HG02973 (cell line): Measurements from ENCODE around the gene MACROD2.

ENCODE experiments used
- ATAC-seq: cut with Tn5 transposase; IDR thresholded peaks from one replicate; pipeline ENCODE4 v1.9.1; 2021; ENCODE audit warnings: moderate library complexity; ENCODE audit not compliant: unreplicated experiment

The MACROD2 gene

GRCh38 chr20:15890407-15890982 lies 1895.2 kb downstream of the MACROD2 start:
- no peak for ATAC-seq

GRCh38 chr20:15895126-15895525 lies 1899.8 kb downstream of the MACROD2 start:
- no peak for ATAC-seq

- ATAC-seq: peak; percentile 92
Observed at GRCh38 chr20:15895560-15896084, 1900.3 kb downstream of the MACROD2 start.

- ATAC-seq: no peak
Observed at GRCh38 chr20:15899967-15900366, 1904.7 kb downstream of the MACROD2 start.

- ATAC-seq: no peak
Observed at GRCh38 chr20:15900443-15900842, 1905.1 kb downstream of the MACROD2 start.

- ATAC-seq: no peak
Observed at GRCh38 chr20:15902493-15902892, 1907.2 kb downstream of the MACROD2 start.

- no peak for ATAC-seq
Observed at GRCh38 chr20:15905661-15906060, 1910.3 kb downstream of the MACROD2 start.

- no peak for ATAC-seq
Observed at GRCh38 chr20:15909995-15910394, 1914.7 kb downstream of the MACROD2 start.

- ATAC-seq: no peak
Observed at GRCh38 chr20:15911581-15911980, 1916.3 kb downstream of the MACROD2 start.

GRCh38 chr20:15913391-15914025 lies 1918.2 kb downstream of the MACROD2 start:
- ATAC-seq: no peak

- no peak for ATAC-seq
Observed at GRCh38 chr20:15916623-15917022, 1921.3 kb downstream of the MACROD2 start.

GRCh38 chr20:15917283-15917682 lies 1922.0 kb downstream of the MACROD2 start:
- ATAC-seq: no peak

GRCh38 chr20:15918631-15919030 lies 1923.3 kb downstream of the MACROD2 start:
- ATAC-seq: no peak

GRCh38 chr20:15919118-15919517 lies 1923.8 kb downstream of the MACROD2 start:
- ATAC-seq: no peak

GRCh38 chr20:15921930-15922329 lies 1926.6 kb downstream of the MACROD2 start:
- ATAC-seq: no peak

GRCh38 chr20:15922556-15922955 lies 1927.2 kb downstream of the MACROD2 start:
- no peak for ATAC-seq

- ATAC-seq: peak; percentile 59
Observed at GRCh38 chr20:15923030-15923776, 1927.9 kb downstream of the MACROD2 start.

GRCh38 chr20:15924556-15924955 lies 1929.2 kb downstream of the MACROD2 start:
- ATAC-seq: no peak

- ATAC-seq: no peak
Observed at GRCh38 chr20:15925376-15925775, 1930.1 kb downstream of the MACROD2 start.

GRCh38 chr20:15927893-15928650 lies 1932.8 kb downstream of the MACROD2 start:
- ATAC-seq: no peak

GRCh38 chr20:15928946-15929345 lies 1933.6 kb downstream of the MACROD2 start:
- no peak for ATAC-seq
